HEK293 (cell line): ENCODE results near the gene CALB2.

Experiments
- CTCF ChIA-PET: fragments of 350-600 bp; formaldehyde crosslinking; extraction: SDS; loops from one replicate; lab custom pipeline; 2021; ENCODE audit warnings: antibody characterized with exemption; lab: Yijun Ruan, JAX
- POLR2A ChIA-PET: fragments of 300-600 bp; formaldehyde crosslinking; extraction: SDS; loops from one replicate; lab custom pipeline; 2020; ENCODE audit warnings: antibody characterized with exemption, inconsistent platforms; lab: Yijun Ruan, JAX
- H3K27ac ChIP-seq: fragments of 200-500 bp; sonication (Bioruptor generic); 2 replicates; pipeline ENCODE4 v1.5.1; 2014; ENCODE audit warnings: low read depth, low read length, control low read depth, inconsistent platforms; ENCODE audit errors: extremely low read depth
- H3K36me3 ChIP-seq, 2 experiments: fragments of 200-500 bp in 1 of 2; sonication (Bioruptor generic) in 1 of 2; 1 replicate in 1 of 2; 2 replicates in 1 of 2; pipeline ENCODE4 v1.5.1; 2014 to 2017; ENCODE audit warnings: inconsistent platforms in 2 of 2, low read length in 2 of 2; ENCODE audit not compliant: control insufficient read depth in 2 of 2, insufficient read depth in 1 of 2
- H3K4me1 ChIP-seq: fragments of 200-500 bp; sonication (Bioruptor generic); 2 replicates; pipeline ENCODE4 v1.5.1; 2014; ENCODE audit warnings: mild to moderate bottlenecking, low read length, inconsistent platforms; ENCODE audit not compliant: control insufficient read depth, insufficient read depth
- H3K4me3 ChIP-seq: 2 replicates; pipeline ENCODE4 v1.5.1; 2011; ENCODE audit warnings: low read depth, mild to moderate bottlenecking, control low read depth, low read length, moderate library complexity
- H3K9me3 ChIP-seq: fragments of 200-500 bp; sonication (Bioruptor generic); 2 replicates; pipeline ENCODE4 v1.5.1; 2014; ENCODE audit warnings: low read depth, low read length, inconsistent platforms; ENCODE audit not compliant: control insufficient read depth, insufficient read depth
- MYNN ChIP-seq: fragments of 450-650 bp; formaldehyde crosslinking; IDR thresholded peaks from 2 replicates; pipeline ENCODE4 v1.5.1; 2016; ENCODE audit warnings: missing biosample characterization, missing genetic modification characterization, borderline replicate concordance
- SP2 ChIP-seq: fragments of 450-650 bp; formaldehyde crosslinking; IDR thresholded peaks from 2 replicates; pipeline ENCODE4 v1.5.1; 2016; ENCODE audit warnings: missing biosample characterization, missing genetic modification characterization
- SP7 ChIP-seq: fragments of 450-650 bp; formaldehyde crosslinking; IDR thresholded peaks from 2 replicates; pipeline ENCODE4 v1.5.1; 2016; ENCODE audit warnings: missing biosample characterization, missing genetic modification characterization
- TCF7L2 ChIP-seq: IDR thresholded peaks from 2 replicates; pipeline ENCODE4 v1.6.1; 2011; ENCODE audit warnings: low read depth, mild to moderate bottlenecking, inconsistent platforms, low read length, moderate library complexity, borderline replicate concordance
- WT1 ChIP-seq: fragments of 450-650 bp; formaldehyde crosslinking; IDR thresholded peaks from 2 replicates; pipeline ENCODE4 v1.5.1; 2016; ENCODE audit warnings: missing biosample characterization, missing genetic modification characterization
- YY2 ChIP-seq: fragments of 450-650 bp; formaldehyde crosslinking; IDR thresholded peaks from 2 replicates; pipeline ENCODE4 v1.5.1; 2016; ENCODE audit warnings: missing biosample characterization, missing genetic modification characterization
- ZBTB17 ChIP-seq: fragments of 450-650 bp; formaldehyde crosslinking; IDR thresholded peaks from 2 replicates; pipeline ENCODE4 v1.5.1; 2016; ENCODE audit warnings: missing biosample characterization, missing genetic modification characterization
- ZNF157 ChIP-seq: fragments of 450-650 bp; formaldehyde crosslinking; IDR thresholded peaks from 2 replicates; pipeline ENCODE4 v1.5.1; 2016; ENCODE audit warnings: missing biosample characterization, missing genetic modification characterization
- ZNF202 ChIP-seq: fragments of 450-650 bp; formaldehyde crosslinking; IDR thresholded peaks from 2 replicates; pipeline ENCODE4 v1.5.1; 2016; ENCODE audit warnings: missing biosample characterization, missing genetic modification characterization, borderline replicate concordance
- ZNF221 ChIP-seq: fragments of 450-650 bp; formaldehyde crosslinking; IDR thresholded peaks from 2 replicates; pipeline ENCODE4 v1.5.1; 2017; ENCODE audit warnings: missing biosample characterization, missing genetic modification characterization, borderline replicate concordance
- ZNF248 ChIP-seq: fragments of 450-650 bp; formaldehyde crosslinking; IDR thresholded peaks from 2 replicates; pipeline ENCODE4 v1.5.1; 2017; ENCODE audit warnings: missing biosample characterization, missing genetic modification characterization
- ZNF404 ChIP-seq: fragments of 450-650 bp; formaldehyde crosslinking; IDR thresholded peaks from 2 replicates; pipeline ENCODE4 v1.5.1; 2017; ENCODE audit warnings: missing biosample characterization, missing genetic modification characterization
- ZNF514 ChIP-seq: fragments of 450-650 bp; formaldehyde crosslinking; IDR thresholded peaks from 2 replicates; pipeline ENCODE4 v1.5.1; 2016; ENCODE audit warnings: missing biosample characterization, missing genetic modification characterization
- ZNF621 ChIP-seq: fragments of 450-650 bp; formaldehyde crosslinking; IDR thresholded peaks from 2 replicates; pipeline ENCODE4 v1.5.1; 2017; ENCODE audit warnings: missing biosample characterization, missing genetic modification characterization
- ZNF654 ChIP-seq: fragments of 450-650 bp; formaldehyde crosslinking; IDR thresholded peaks from 2 replicates; pipeline ENCODE4 v1.5.1; 2016; ENCODE audit warnings: low read depth, missing biosample characterization, missing genetic modification characterization
- ZNF701 ChIP-seq: fragments of 450-650 bp; formaldehyde crosslinking; IDR thresholded peaks from 2 replicates; pipeline ENCODE4 v1.5.1; 2016; ENCODE audit warnings: missing biosample characterization, missing genetic modification characterization
- ZNF785 ChIP-seq: fragments of 450-650 bp; formaldehyde crosslinking; IDR thresholded peaks from 2 replicates; pipeline ENCODE4 v1.5.1; 2016; ENCODE audit warnings: missing biosample characterization, missing genetic modification characterization
- TF ChIP-seq, protein P1 (sequence below): fragments of 450-650 bp; formaldehyde crosslinking; IDR thresholded peaks from 2 replicates; pipeline ENCODE4 v1.5.1; 2016; ENCODE audit warnings: missing biosample characterization, missing genetic modification characterization
- TF ChIP-seq, protein P2 (sequence below): fragments of 450-650 bp; formaldehyde crosslinking; IDR thresholded peaks from 2 replicates; pipeline ENCODE4 v1.5.1; 2016; ENCODE audit warnings: missing biosample characterization, missing genetic modification characterization
- TF ChIP-seq, protein P3 (sequence below): fragments of 450-650 bp; formaldehyde crosslinking; IDR thresholded peaks from 2 replicates; pipeline ENCODE4 v1.5.1; 2017; ENCODE audit warnings: missing biosample characterization, mild to moderate bottlenecking, missing genetic modification characterization, moderate library complexity
- TF ChIP-seq, protein P4 (sequence below): fragments of 450-650 bp; formaldehyde crosslinking; IDR thresholded peaks from 2 replicates; pipeline ENCODE4 v1.5.1; 2016; ENCODE audit warnings: missing biosample characterization, missing genetic modification characterization

The CALB2 gene

DNA sequence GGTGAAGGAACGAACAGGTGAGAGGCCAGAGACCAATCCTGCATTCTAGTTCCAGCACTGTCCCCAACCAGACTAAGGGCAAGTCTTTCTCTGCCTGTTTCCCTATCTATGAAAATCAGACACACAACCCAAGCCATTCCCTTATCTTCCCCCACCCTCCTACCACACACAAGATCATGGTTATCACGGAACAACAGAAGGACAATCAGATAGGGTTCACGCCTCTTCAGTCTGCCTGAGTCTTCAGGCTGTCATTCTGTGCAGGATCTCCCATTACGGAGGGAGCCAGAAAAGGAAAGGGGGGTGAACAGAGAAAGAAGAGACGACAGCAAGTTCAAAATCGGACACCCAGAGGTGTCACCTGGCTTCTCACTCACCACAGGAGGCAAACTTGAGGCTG, 72.2 kb downstream of the CALB2 start:
- Histone ChIP-seq H3K4me3 (no peak overlapping the region), H3K36me3 (no peaks in the 10 kb centered on the region), H3K27ac (no peak overlapping the region), H3K9me3 (no peaks in the 10 kb centered on the region), H3K4me1 (no peaks in the 10 kb centered on the region)
- ChIA-PET CTCF (interaction anchor here (11.6 kb wide), 1 partner anchor 19 kb away, joined by 77 read pairs; no protein-coding TSS in a partner anchor), POLR2A (no interaction called here)
- TF ChIP-seq ZNF221 (tag by site-specific recombination) (no peak), YY2 (tag by site-specific recombination) (no peak), SP2 (tag by site-specific recombination) (no peak), WT1 (tag by site-specific recombination) (no peak), ZNF157 (tag by site-specific recombination) (no peak)
- TF ChIP-seq, protein P1, sequence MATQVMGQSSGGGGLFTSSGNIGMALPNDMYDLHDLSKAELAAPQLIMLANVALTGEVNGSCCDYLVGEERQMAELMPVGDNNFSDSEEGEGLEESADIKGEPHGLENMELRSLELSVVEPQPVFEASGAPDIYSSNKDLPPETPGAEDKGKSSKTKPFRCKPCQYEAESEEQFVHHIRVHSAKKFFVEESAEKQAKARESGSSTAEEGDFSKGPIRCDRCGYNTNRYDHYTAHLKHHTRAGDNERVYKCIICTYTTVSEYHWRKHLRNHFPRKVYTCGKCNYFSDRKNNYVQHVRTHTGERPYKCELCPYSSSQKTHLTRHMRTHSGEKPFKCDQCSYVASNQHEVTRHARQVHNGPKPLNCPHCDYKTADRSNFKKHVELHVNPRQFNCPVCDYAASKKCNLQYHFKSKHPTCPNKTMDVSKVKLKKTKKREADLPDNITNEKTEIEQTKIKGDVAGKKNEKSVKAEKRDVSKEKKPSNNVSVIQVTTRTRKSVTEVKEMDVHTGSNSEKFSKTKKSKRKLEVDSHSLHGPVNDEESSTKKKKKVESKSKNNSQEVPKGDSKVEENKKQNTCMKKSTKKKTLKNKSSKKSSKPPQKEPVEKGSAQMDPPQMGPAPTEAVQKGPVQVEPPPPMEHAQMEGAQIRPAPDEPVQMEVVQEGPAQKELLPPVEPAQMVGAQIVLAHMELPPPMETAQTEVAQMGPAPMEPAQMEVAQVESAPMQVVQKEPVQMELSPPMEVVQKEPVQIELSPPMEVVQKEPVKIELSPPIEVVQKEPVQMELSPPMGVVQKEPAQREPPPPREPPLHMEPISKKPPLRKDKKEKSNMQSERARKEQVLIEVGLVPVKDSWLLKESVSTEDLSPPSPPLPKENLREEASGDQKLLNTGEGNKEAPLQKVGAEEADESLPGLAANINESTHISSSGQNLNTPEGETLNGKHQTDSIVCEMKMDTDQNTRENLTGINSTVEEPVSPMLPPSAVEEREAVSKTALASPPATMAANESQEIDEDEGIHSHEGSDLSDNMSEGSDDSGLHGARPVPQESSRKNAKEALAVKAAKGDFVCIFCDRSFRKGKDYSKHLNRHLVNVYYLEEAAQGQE (tag by site-specific recombination): no peak
- TF ChIP-seq, protein P2, sequence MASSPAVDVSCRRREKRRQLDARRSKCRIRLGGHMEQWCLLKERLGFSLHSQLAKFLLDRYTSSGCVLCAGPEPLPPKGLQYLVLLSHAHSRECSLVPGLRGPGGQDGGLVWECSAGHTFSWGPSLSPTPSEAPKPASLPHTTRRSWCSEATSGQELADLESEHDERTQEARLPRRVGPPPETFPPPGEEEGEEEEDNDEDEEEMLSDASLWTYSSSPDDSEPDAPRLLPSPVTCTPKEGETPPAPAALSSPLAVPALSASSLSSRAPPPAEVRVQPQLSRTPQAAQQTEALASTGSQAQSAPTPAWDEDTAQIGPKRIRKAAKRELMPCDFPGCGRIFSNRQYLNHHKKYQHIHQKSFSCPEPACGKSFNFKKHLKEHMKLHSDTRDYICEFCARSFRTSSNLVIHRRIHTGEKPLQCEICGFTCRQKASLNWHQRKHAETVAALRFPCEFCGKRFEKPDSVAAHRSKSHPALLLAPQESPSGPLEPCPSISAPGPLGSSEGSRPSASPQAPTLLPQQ (tag by site-specific recombination): no peak
- TF ChIP-seq, protein P3, sequence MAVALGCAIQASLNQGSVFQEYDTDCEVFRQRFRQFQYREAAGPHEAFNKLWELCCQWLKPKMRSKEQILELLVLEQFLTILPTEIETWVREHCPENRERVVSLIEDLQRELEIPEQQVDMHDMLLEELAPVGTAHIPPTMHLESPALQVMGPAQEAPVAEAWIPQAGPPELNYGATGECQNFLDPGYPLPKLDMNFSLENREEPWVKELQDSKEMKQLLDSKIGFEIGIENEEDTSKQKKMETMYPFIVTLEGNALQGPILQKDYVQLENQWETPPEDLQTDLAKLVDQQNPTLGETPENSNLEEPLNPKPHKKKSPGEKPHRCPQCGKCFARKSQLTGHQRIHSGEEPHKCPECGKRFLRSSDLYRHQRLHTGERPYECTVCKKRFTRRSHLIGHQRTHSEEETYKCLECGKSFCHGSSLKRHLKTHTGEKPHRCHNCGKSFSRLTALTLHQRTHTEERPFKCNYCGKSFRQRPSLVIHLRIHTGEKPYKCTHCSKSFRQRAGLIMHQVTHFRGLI (tag by site-specific recombination): no peak

DNA sequence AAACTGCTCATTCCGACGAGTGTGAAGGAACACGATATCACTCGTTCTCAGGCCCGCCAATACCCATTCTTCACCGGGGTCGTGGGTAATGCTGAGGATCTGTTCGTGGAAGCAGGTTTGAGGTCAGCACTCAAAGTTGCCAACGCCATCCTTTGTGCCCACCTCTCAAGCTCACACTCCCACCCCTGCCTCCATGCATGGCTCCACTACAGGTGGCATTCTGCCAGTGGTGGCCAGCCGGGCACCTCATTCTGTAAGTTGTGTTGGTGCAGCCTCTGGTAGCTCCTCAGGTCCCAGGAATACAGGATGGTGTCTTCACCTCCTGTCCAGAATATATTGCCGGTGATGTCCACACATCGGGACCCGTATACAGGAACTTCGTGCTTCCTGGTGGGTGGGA, 72.7 kb downstream of the CALB2 start:
- ChIA-PET CTCF (interaction anchor here (11.6 kb wide), 1 partner anchor 19 kb away, joined by 77 read pairs; no protein-coding TSS in a partner anchor), POLR2A (no interaction called here)
- H3K36me3 ChIP-seq: no peaks in the 10 kb centered on the region
- H3K27ac ChIP-seq: no peak overlapping the region
- H3K4me3 ChIP-seq: no peak overlapping the region
- H3K4me1 ChIP-seq: no peaks in the 10 kb centered on the region
- H3K9me3 ChIP-seq: no peaks in the 10 kb centered on the region
- TF ChIP-seq ZNF785: no peak
- TF ChIP-seq ZNF404 (tag by site-specific recombination): no peak
- TF ChIP-seq TCF7L2: no peak
- TF ChIP-seq ZNF248 (tag by site-specific recombination): no peak
- TF ChIP-seq ZNF701 (tag by site-specific recombination): no peak
- TF ChIP-seq MYNN (tag by site-specific recombination): no peak
- TF ChIP-seq ZBTB17 (tag by site-specific recombination): no peak
- TF ChIP-seq, protein P4, sequence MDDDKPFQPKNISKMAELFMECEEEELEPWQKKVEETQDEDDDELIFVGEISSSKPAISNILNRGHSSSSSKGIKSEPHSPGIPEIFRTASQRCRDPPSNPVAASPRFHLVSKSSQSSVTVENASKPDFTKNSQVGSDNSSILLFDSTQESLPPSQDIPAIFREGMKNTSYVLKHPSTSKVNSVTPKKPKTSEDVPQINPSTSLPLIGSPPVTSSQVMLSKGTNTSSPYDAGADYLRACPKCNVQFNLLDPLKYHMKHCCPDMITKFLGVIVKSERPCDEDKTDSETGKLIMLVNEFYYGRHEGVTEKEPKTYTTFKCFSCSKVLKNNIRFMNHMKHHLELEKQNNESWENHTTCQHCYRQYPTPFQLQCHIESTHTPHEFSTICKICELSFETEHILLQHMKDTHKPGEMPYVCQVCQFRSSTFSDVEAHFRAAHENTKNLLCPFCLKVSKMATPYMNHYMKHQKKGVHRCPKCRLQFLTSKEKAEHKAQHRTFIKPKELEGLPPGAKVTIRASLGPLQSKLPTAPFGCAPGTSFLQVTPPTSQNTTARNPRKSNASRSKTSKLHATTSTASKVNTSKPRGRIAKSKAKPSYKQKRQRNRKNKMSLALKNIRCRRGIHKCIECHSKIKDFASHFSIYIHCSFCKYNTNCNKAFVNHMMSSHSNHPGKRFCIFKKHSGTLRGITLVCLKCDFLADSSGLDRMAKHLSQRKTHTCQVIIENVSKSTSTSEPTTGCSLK (tag by site-specific recombination): no peak
- no peak for TF ChIP-seq ZNF514 (tag by site-specific recombination)
- no peak for TF ChIP-seq ZNF621 (tag by site-specific recombination)
- no peak for TF ChIP-seq ZNF157 (tag by site-specific recombination)
- TF ChIP-seq SP7: no peak
- TF ChIP-seq ZNF202 (tag by site-specific recombination): no peak
- TF ChIP-seq ZNF654 (tag by site-specific recombination): no peak
